CD4-positive, alpha-beta memory T cell (primary cell): Measurements from ENCODE around the gene FLACC1. TPM values are rescaled to one million over a fixed set of nuclear protein-coding genes. Genes with fewer than 3 reads are reported as not detected.

Source experiments
- CTCF ChIA-PET: fragments of 350-600 bp; sonication (Branson Sonifier 250); formaldehyde crosslinking; loops from one replicate; lab custom pipeline; 2021; ENCODE audit warnings: inconsistent platforms; ENCODE audit not compliant: partially characterized antibody; lab: Charles Lee
- POLR2A ChIA-PET: fragments of 350-600 bp; sonication (Branson Sonifier 250); formaldehyde crosslinking; loops from one replicate; lab custom pipeline; 2021; ENCODE audit not compliant: partially characterized antibody; lab: Charles Lee
- DNase-seq, 5 donors: peaks; one replicate each; pipeline versions ENCODE4 v3.0.0 to v3.0.0-alpha.2; 2020 to 2022; ENCODE audit warnings: mixed read lengths in 1 of 5
- H3K27ac ChIP-seq: one replicate; pipeline ENCODE4 v1.7.0; 2013; ENCODE audit warnings: low read depth, low read length
- H3K27me3 ChIP-seq: 2 replicates; pipeline ENCODE4 v1.7.0; 2013; ENCODE audit warnings: mild to moderate bottlenecking, low read length, moderate library complexity; ENCODE audit not compliant: insufficient read depth
- H3K36me3 ChIP-seq: 2 replicates; pipeline ENCODE4 v1.7.0; 2013; ENCODE audit warnings: mild to moderate bottlenecking, low read length, moderate library complexity; ENCODE audit not compliant: insufficient read depth
- H3K4me1 ChIP-seq: 2 replicates; pipeline ENCODE4 v1.7.0; 2013; ENCODE audit warnings: mild to moderate bottlenecking, low read length, moderate library complexity; ENCODE audit not compliant: insufficient read depth
- H3K4me3 ChIP-seq, 2 donors: one replicate each; pipeline ENCODE4 v1.7.0; 2013; ENCODE audit warnings: low read length in 2 of 2, mild to moderate bottlenecking in 1 of 2
- H3K9me3 ChIP-seq, 2 donors: one replicate each; pipeline ENCODE4 v1.7.0; 2013; ENCODE audit warnings: low read length in 2 of 2, control low read depth in 1 of 2; ENCODE audit not compliant: control insufficient read depth in 1 of 2
- H3K27ac Mint-ChIP-seq, 7 donors: one replicate each; pipeline ENCODE4 v1.8.0; 2020 to 2021; ENCODE audit warnings: mixed read lengths in 7 of 7, mild to moderate bottlenecking in 6 of 7, inconsistent platforms in 3 of 7, moderate library complexity in 3 of 7
- H3K27me3 Mint-ChIP-seq, 2 donors: one replicate each; pipeline ENCODE4 v1.8.0; 2020 to 2021; ENCODE audit warnings: mixed read lengths in 2 of 2
- H3K36me3 Mint-ChIP-seq, 2 donors: one replicate each; pipeline ENCODE4 v1.8.0; 2020 to 2021; ENCODE audit warnings: mixed read lengths in 2 of 2, inconsistent platforms in 1 of 2, mild to moderate bottlenecking in 1 of 2
- H3K4me1 Mint-ChIP-seq, 4 donors: one replicate each; pipeline ENCODE4 v1.8.0; 2020 to 2021; ENCODE audit warnings: mixed read lengths in 4 of 4, mild to moderate bottlenecking in 1 of 4
- H3K4me3 Mint-ChIP-seq, 8 donors: one replicate each; pipeline ENCODE4 v1.8.0; 2020 to 2021; ENCODE audit warnings: mixed read lengths in 8 of 8, mild to moderate bottlenecking in 7 of 8, moderate library complexity in 6 of 8, inconsistent platforms in 3 of 8
- H3K9me3 Mint-ChIP-seq, 8 donors: one replicate each; pipeline ENCODE4 v1.8.0; 2020 to 2021; ENCODE audit warnings: mixed read lengths in 8 of 8, mild to moderate bottlenecking in 5 of 8, inconsistent platforms in 3 of 8, moderate library complexity in 1 of 8
- intact Hi-C: fragments of 100-400 bp; cut with micrococcal nuclease; formaldehyde crosslinking; loops from one replicate; pipeline ENCODE4 v1.15.1; 2023
- polyA plus RNA-seq, 2 donors: library from polyadenylated mRNA; unstranded; fragments of 300-500 nt; fragmentation: Illumina TruSeq; gene quantifications; one replicate each; pipeline ENCODE4 v1.2.3, GENCODE V29; 2021
- total RNA-seq, 2 experiments: library from RNA; stranded (reverse); gene quantifications; one replicate each; pipeline ENCODE4 v1.2.3, GENCODE V29; 2021

FLACC1 gene
- total and polyA plus RNA-seq, 4 experiments from 2014 or later = 0.39 to 10.3 (median 5.4) TPM

- H3K36me3 ChIP-seq = no peaks in the 10 kb centered on the region
- no peaks in the 10 kb centered on the region for H3K27me3 Mint-ChIP-seq
- H3K27ac ChIP-seq = no peak overlapping the region
- H3K27ac Mint-ChIP-seq = peak overlapping the region in 4 of 7 donors; percentile 38 to 84 (median 70)
- H3K4me3 Mint-ChIP-seq = peak overlapping the region in 3 of 8 donors; percentile 24 to 51 (median 32)
- no peaks in the 10 kb centered on the region for H3K27me3 ChIP-seq
- peak in 4 of 5 donors; percentile 49 to 59 (median 58) for DNase-seq
- peaks cover 31% of the 10 kb centered on the region for H3K4me1 ChIP-seq
- ChIA-PET POLR2A (interaction anchor here (0.6 to 2.8 kb wide), 10 partner anchors 88 to 181 kb away, joined by 3 to 27 read pairs (median 4); partner anchors contain the start of genes CASP10, CASP8 and STRADB), CTCF (interaction anchor here (0.6 to 4.5 kb wide), 42 partner anchors 12 to 814 kb away, joined by 3 to 91 read pairs (median 4); partner anchors contain the start of genes ALS2, CASP10 and CASP8)
- intact Hi-C loops = loop anchor here (1.0 to 5.0 kb wide), 4 partner anchors 87 to 181 kb away; partner anchors contain the start of gene CASP10
- peaks cover 52 to 57% of the 10 kb centered on the region in 2 donors for H3K36me3 Mint-ChIP-seq
- peaks cover 20 to 33% (median 27%) of the 10 kb centered on the region in 4 donors for H3K4me1 Mint-ChIP-seq
- no peak overlapping the region for H3K4me3 ChIP-seq
- H3K9me3 Mint-ChIP-seq = peaks cover 0 to 28% (median 18%) of the 10 kb centered on the region in 8 donors
- peaks cover 0 to 3% of the 10 kb centered on the region in 2 donors for H3K9me3 ChIP-seq
Measured at GRCh38 chr2:201363857-201364560, 6.9 kb upstream of the FLACC1 start.

GRCh38 chr2:201362396-201362795 lies 5.3 kb upstream of the FLACC1 start:
- H3K4me1 Mint-ChIP-seq = peaks cover 21 to 33% (median 27%) of the 10 kb centered on the region in 4 donors
- no peaks in the 10 kb centered on the region for H3K27me3 Mint-ChIP-seq
- Histone ChIP-seq H3K36me3 (no peaks in the 10 kb centered on the region), H3K27me3 (no peaks in the 10 kb centered on the region), H3K27ac (no peak overlapping the region), H3K4me1 (peaks cover 31% of the 10 kb centered on the region), H3K4me3 (no peak overlapping the region), H3K9me3 (peaks cover 0 to 3% of the 10 kb centered on the region in 2 donors)
- H3K9me3 Mint-ChIP-seq = peaks cover 0 to 18% (median 10%) of the 10 kb centered on the region in 8 donors
- intact Hi-C loops = loop anchor here (5.0 kb wide), 1 partner anchor 85 kb away; no protein-coding TSS in a partner anchor
- H3K36me3 Mint-ChIP-seq = peaks cover 44 to 46% of the 10 kb centered on the region in 2 donors
- peak overlapping the region in 1 of 7 donors; percentile 51 for H3K27ac Mint-ChIP-seq
- no peak overlapping the region for H3K4me3 Mint-ChIP-seq
- ChIA-PET CTCF (interaction anchor here (0.8 to 4.5 kb wide), 11 partner anchors 11 to 461 kb away, joined by 3 to 91 read pairs (median 7); partner anchors contain the start of gene CASP10), POLR2A (interaction anchor here (0.7 to 1.4 kb wide), 3 partner anchors 97 to 129 kb away, joined by 3 to 6 read pairs (median 3); no protein-coding TSS in a partner anchor)
- no peak for DNase-seq

GRCh38 chr2:201361078-201361733 lies 4.1 kb upstream of the FLACC1 start:
- DNase-seq = no peak
- peaks cover 31% of the 10 kb centered on the region for H3K4me1 ChIP-seq
- no peaks in the 10 kb centered on the region for H3K27me3 Mint-ChIP-seq
- peak overlapping the region in 5 of 7 donors; percentile 0 to 30 (median 23) for H3K27ac Mint-ChIP-seq
- no peak overlapping the region for H3K27ac ChIP-seq
- peaks cover 0 to 9% (median 1%) of the 10 kb centered on the region in 8 donors for H3K9me3 Mint-ChIP-seq
- no peaks in the 10 kb centered on the region for H3K9me3 ChIP-seq
- H3K36me3 ChIP-seq = no peaks in the 10 kb centered on the region
- H3K4me1 Mint-ChIP-seq = peaks cover 24 to 33% (median 25%) of the 10 kb centered on the region in 4 donors
- no peaks in the 10 kb centered on the region for H3K27me3 ChIP-seq
- H3K4me3 ChIP-seq = no peak overlapping the region
- POLR2A ChIA-PET = interaction anchor here (1.0 kb wide), 1 partner anchor 76 kb away, joined by 3 read pairs; no protein-coding TSS in a partner anchor
- peak overlapping the region in 2 of 8 donors; percentile 13 to 17 for H3K4me3 Mint-ChIP-seq
- intact Hi-C loops = loop anchor here (5.0 kb wide), 1 partner anchor 84 kb away; no protein-coding TSS in a partner anchor
- CTCF ChIA-PET = interaction anchor here (1.2 to 2.0 kb wide), 2 partner anchors 125 to 129 kb away, joined by 5 to 7 read pairs; no protein-coding TSS in a partner anchor
- peaks cover 35% of the 10 kb centered on the region in 2 donors for H3K36me3 Mint-ChIP-seq

- peaks cover 29 to 30% of the 10 kb centered on the region in 2 donors for H3K36me3 Mint-ChIP-seq
- H3K9me3 Mint-ChIP-seq = peaks cover 0 to 6% (median 0%) of the 10 kb centered on the region in 8 donors
- no peak overlapping the region for H3K4me3 Mint-ChIP-seq
- H3K27ac ChIP-seq = no peak overlapping the region
- H3K4me1 Mint-ChIP-seq = peaks cover 24 to 33% (median 25%) of the 10 kb centered on the region in 4 donors
- DNase-seq = no peak
- peak overlapping the region in 2 of 7 donors; percentile 25 to 29 for H3K27ac Mint-ChIP-seq
- CTCF ChIA-PET = interaction anchor here (1.2 to 2.0 kb wide), 2 partner anchors 124 to 128 kb away, joined by 5 to 7 read pairs; no protein-coding TSS in a partner anchor
- no peaks in the 10 kb centered on the region for H3K27me3 Mint-ChIP-seq
- POLR2A ChIA-PET = interaction anchor here (1.0 kb wide), 1 partner anchor 75 kb away, joined by 3 read pairs; no protein-coding TSS in a partner anchor
- no peak overlapping the region for H3K4me3 ChIP-seq
- peaks cover 31% of the 10 kb centered on the region for H3K4me1 ChIP-seq
- no peaks in the 10 kb centered on the region for H3K36me3 ChIP-seq
- H3K27me3 ChIP-seq = no peaks in the 10 kb centered on the region
- H3K9me3 ChIP-seq = no peaks in the 10 kb centered on the region
- intact Hi-C loops = loop anchor here (5.0 kb wide), 1 partner anchor 83 kb away; no protein-coding TSS in a partner anchor
Measured at GRCh38 chr2:201360256-201360655, 3.1 kb upstream of the FLACC1 start.

GRCh38 chr2:201358684-201359083 lies 1.5 kb upstream of the FLACC1 start:
- peaks cover 19 to 25% (median 22%) of the 10 kb centered on the region in 4 donors for H3K4me1 Mint-ChIP-seq
- ChIA-PET POLR2A (no interaction called here), CTCF (interaction anchor here (1.3 to 2.0 kb wide), 3 partner anchors 77 to 126 kb away, joined by 3 to 8 read pairs (median 3); no protein-coding TSS in a partner anchor)
- no peaks in the 10 kb centered on the region for H3K27me3 Mint-ChIP-seq
- peaks cover 22% of the 10 kb centered on the region in 2 donors for H3K36me3 Mint-ChIP-seq
- no peaks in the 10 kb centered on the region for H3K36me3 ChIP-seq
- DNase-seq = no peak
- H3K27me3 ChIP-seq = no peaks in the 10 kb centered on the region
- peaks cover 28% of the 10 kb centered on the region for H3K4me1 ChIP-seq
- H3K9me3 ChIP-seq = no peaks in the 10 kb centered on the region
- H3K4me3 ChIP-seq = no peak overlapping the region
- H3K4me3 Mint-ChIP-seq = no peak overlapping the region
- peaks cover 0 to 4% (median 0%) of the 10 kb centered on the region in 8 donors for H3K9me3 Mint-ChIP-seq
- no peak overlapping the region for H3K27ac Mint-ChIP-seq
- no peak overlapping the region for H3K27ac ChIP-seq
- intact Hi-C loops = no loop called here

- peaks cover 9 to 19% of the 10 kb centered on the region in 2 donors for H3K36me3 Mint-ChIP-seq
- Histone ChIP-seq H3K4me3 (no peak overlapping the region), H3K9me3 (no peaks in the 10 kb centered on the region), H3K36me3 (no peaks in the 10 kb centered on the region), H3K27me3 (no peaks in the 10 kb centered on the region), H3K4me1 (no peaks in the 10 kb centered on the region), H3K27ac (no peak overlapping the region)
- CTCF ChIA-PET = no interaction called here
- POLR2A ChIA-PET = no interaction called here
- intact Hi-C loops = no loop called here
- H3K27ac Mint-ChIP-seq = no peak overlapping the region
- no peak overlapping the region for H3K4me3 Mint-ChIP-seq
- H3K27me3 Mint-ChIP-seq = no peaks in the 10 kb centered on the region
- peaks cover 0 to 5% (median 4%) of the 10 kb centered on the region in 4 donors for H3K4me1 Mint-ChIP-seq
- no peak for DNase-seq
- peaks cover 0 to 4% (median 0%) of the 10 kb centered on the region in 8 donors for H3K9me3 Mint-ChIP-seq
Measured at GRCh38 chr2:201353116-201353515, 4.0 kb downstream of the FLACC1 start.
